Anterior cingulate cortex (tissue), 58 donors: ENCODE results near the gene FYN.

Source experiments
- DNase-seq, 58 donors: peaks; one replicate each; lab custom pipeline; 2025; lab: John Stamatoyannopoulos, UW

Gene FYN

GRCh38 chr6:111718326-111718725 is 154.9 kb downstream of the FYN start:
- DNase-seq, result no peak

GRCh38 chr6:111717621-111718020 is 155.6 kb downstream of the FYN start:
- no peak for DNase-seq

- DNase-seq, result no peak
Observed at GRCh38 chr6:111716325-111716724, 156.9 kb downstream of the FYN start.

GRCh38 chr6:111715321-111715720 is 157.9 kb downstream of the FYN start:
- peak in 34 of 58 donors; percentile 8 to 73 (median 29) for DNase-seq

- no peak for DNase-seq
Observed at GRCh38 chr6:111714416-111715270, 158.6 kb downstream of the FYN start.

GRCh38 chr6:111713811-111714210 is 159.4 kb downstream of the FYN start:
- DNase-seq, result no peak

GRCh38 chr6:111713236-111713635 is 160.0 kb downstream of the FYN start:
- DNase-seq, result no peak

- no peak for DNase-seq
Observed at GRCh38 chr6:111711984-111712752, 161.1 kb downstream of the FYN start.

GRCh38 chr6:111711476-111711875 is 161.8 kb downstream of the FYN start:
- peak in 40 of 58 donors; percentile 13 to 74 (median 48) for DNase-seq

GRCh38 chr6:111710911-111711310 is 162.3 kb downstream of the FYN start:
- no peak for DNase-seq

GRCh38 chr6:111710439-111710838 is 162.8 kb downstream of the FYN start:
- no peak for DNase-seq

GRCh38 chr6:111709615-111710398 is 163.4 kb downstream of the FYN start:
- peak in 46 of 58 donors; percentile 15 to 82 (median 37) for DNase-seq

GRCh38 chr6:111709201-111709600 is 164.1 kb downstream of the FYN start:
- no peak for DNase-seq

GRCh38 chr6:111707773-111708172 is 165.5 kb downstream of the FYN start:
- DNase-seq, result no peak

- no peak for DNase-seq
Observed at GRCh38 chr6:111706841-111707391, 166.3 kb downstream of the FYN start.

- no peak for DNase-seq
Observed at GRCh38 chr6:111703723-111704122, 169.5 kb downstream of the FYN start.

- DNase-seq, result no peak
Observed at GRCh38 chr6:111702268-111702667, 171.0 kb downstream of the FYN start.

- no peak for DNase-seq
Observed at GRCh38 chr6:111701146-111701545, 172.1 kb downstream of the FYN start.

- peak in 1 of 58 donors; percentile 17 for DNase-seq
Observed at GRCh38 chr6:111700135-111700690, 173.0 kb downstream of the FYN start.

GRCh38 chr6:111699123-111699522 is 174.1 kb downstream of the FYN start:
- DNase-seq, result no peak
